ENCODE results near the gene CHGA.

The CHGA gene

GRCh38 chr14:92917041-92917940, 5.7 kb upstream of the CHGA start:
- TF ChIP-seq CTCF (conservative IDR thresholded peaks at IDR 0.05; ENCODE audit: low read length), result no peak
- H3K4me3 ChIP-seq (ENCODE audit: low read length), result no peak overlapping the region
- no peak for DNase-seq (ENCODE audit: low read depth)

- no peak overlapping the region for H3K4me3 ChIP-seq (ENCODE audit: low read length)
- no peak for DNase-seq (ENCODE audit: low read depth)
- TF ChIP-seq CTCF (conservative IDR thresholded peaks at IDR 0.05; ENCODE audit: low read length), result no peak
Observed at GRCh38 chr14:92917956-92918355, 5.0 kb upstream of the CHGA start.

GRCh38 chr14:92920001-92920400, 2.9 kb upstream of the CHGA start:
- TF ChIP-seq CTCF (conservative IDR thresholded peaks at IDR 0.05; ENCODE audit: low read length), result no peak
- DNase-seq (ENCODE audit: low read depth), result no peak
- H3K4me3 ChIP-seq (ENCODE audit: low read length), result no peak overlapping the region

GRCh38 chr14:92922155-92922735, 705 bp upstream of the CHGA start:
- no peak for TF ChIP-seq CTCF (conservative IDR thresholded peaks at IDR 0.05; ENCODE audit: low read length)
- no peak overlapping the region for H3K4me3 ChIP-seq (ENCODE audit: low read length)
- no peak for DNase-seq (ENCODE audit: low read depth)

GRCh38 chr14:92923744-92924103, 774 bp downstream of the CHGA start:
- H3K4me3 ChIP-seq (ENCODE audit: low read length), result no peak overlapping the region
- TF ChIP-seq CTCF (conservative IDR thresholded peaks at IDR 0.05; ENCODE audit: low read length), result no peak
- DNase-seq (ENCODE audit: low read depth), result no peak

GRCh38 chr14:92924247-92924646, 1.3 kb downstream of the CHGA start:
- DNase-seq (ENCODE audit: low read depth), result no peak
- TF ChIP-seq CTCF (conservative IDR thresholded peaks at IDR 0.05; ENCODE audit: low read length), result no peak
- H3K4me3 ChIP-seq (ENCODE audit: low read length), result no peak overlapping the region

- DNase-seq (ENCODE audit: low read depth), result no peak
- H3K4me3 ChIP-seq (ENCODE audit: low read length), result no peak overlapping the region
- no peak for TF ChIP-seq CTCF (conservative IDR thresholded peaks at IDR 0.05; ENCODE audit: low read length)
Observed at GRCh38 chr14:92925446-92925845, 2.5 kb downstream of the CHGA start.

Data from AG10803 (cell line).